ENCODE data around the gene GMDS.

GMDS gene

GRCh38 chr6:1766654-1767053, 478.8 kb downstream of the GMDS start:
- H3K36me3 ChIP-seq (ENCODE audit: insufficient read depth, low read length) = no peaks in the 10 kb centered on the region
- no peaks in the 10 kb centered on the region for H4K20me1 ChIP-seq (ENCODE audit: insufficient read depth, low read length, poor library complexity, severe bottlenecking)
- no peak overlapping the region for H3K4me2 ChIP-seq (ENCODE audit: low read depth, low read length, poor library complexity, severe bottlenecking)
- no peaks in the 10 kb centered on the region for H3K9me3 ChIP-seq (ENCODE audit: insufficient read depth, low read depth, low read length)
- H3K9me2 ChIP-seq (replicated peaks; ENCODE audit: low read depth, low read length) = no peaks in the 10 kb centered on the region
- H3K4me1 ChIP-seq (ENCODE audit: insufficient read depth, low read length, poor library complexity, severe bottlenecking) = peaks cover 42% of the 10 kb centered on the region
- H3K79me2 ChIP-seq (ENCODE audit: insufficient read depth, low read length) = no peaks in the 10 kb centered on the region
- H3K4me3 ChIP-seq (ENCODE audit: low read length, poor library complexity, severe bottlenecking) = no peak overlapping the region
- H2AFZ ChIP-seq (ENCODE audit: low read length) = no peak overlapping the region
- no peaks in the 10 kb centered on the region for H3F3A ChIP-seq (ENCODE audit: low read depth)
- TF ChIP-seq EZH2phosphoT487 (IDR thresholded peaks at IDR 0.05; ENCODE audit: borderline replicate concordance) (no peak), CTCF (conservative IDR thresholded peaks at IDR 0.05; ENCODE audit: low read length) (no peak)
- no peak overlapping the region for H3K9ac ChIP-seq (ENCODE audit: low read depth, low read length, poor library complexity, severe bottlenecking)
- H3K27me3 ChIP-seq (ENCODE audit: insufficient read depth, low read length, poor library complexity, severe bottlenecking) = no peaks in the 10 kb centered on the region

GRCh38 chr6:1765160-1765903, 480.1 kb downstream of the GMDS start:
- Histone ChIP-seq H3K9me2 (replicated peaks; ENCODE audit: low read depth, low read length) (no peaks in the 10 kb centered on the region), H3K4me2 (ENCODE audit: low read depth, low read length, poor library complexity, severe bottlenecking) (no peak overlapping the region), H3K79me2 (ENCODE audit: insufficient read depth, low read length) (no peaks in the 10 kb centered on the region), H2AFZ (ENCODE audit: low read length) (no peak overlapping the region), H3K4me3 (ENCODE audit: low read length, poor library complexity, severe bottlenecking) (no peak overlapping the region), H3K36me3 (ENCODE audit: insufficient read depth, low read length) (no peaks in the 10 kb centered on the region), H3K9ac (ENCODE audit: low read depth, low read length, poor library complexity, severe bottlenecking) (no peak overlapping the region), H3F3A (ENCODE audit: low read depth) (no peaks in the 10 kb centered on the region), H3K9me3 (ENCODE audit: insufficient read depth, low read depth, low read length) (no peaks in the 10 kb centered on the region), H4K20me1 (ENCODE audit: insufficient read depth, low read length, poor library complexity, severe bottlenecking) (no peaks in the 10 kb centered on the region), H3K27me3 (ENCODE audit: insufficient read depth, low read length, poor library complexity, severe bottlenecking) (no peaks in the 10 kb centered on the region), H3K4me1 (ENCODE audit: insufficient read depth, low read length, poor library complexity, severe bottlenecking) (peaks cover 30% of the 10 kb centered on the region)
- TF ChIP-seq CTCF (conservative IDR thresholded peaks at IDR 0.05; ENCODE audit: low read length) = no peak
- TF ChIP-seq EZH2phosphoT487 (IDR thresholded peaks at IDR 0.05; ENCODE audit: borderline replicate concordance) = no peak

GRCh38 chr6:1764397-1764987, 480.9 kb downstream of the GMDS start:
- no peaks in the 10 kb centered on the region for H3K79me2 ChIP-seq (ENCODE audit: insufficient read depth, low read length)
- H3K4me2 ChIP-seq (ENCODE audit: low read depth, low read length, poor library complexity, severe bottlenecking) = no peak overlapping the region
- no peaks in the 10 kb centered on the region for H3K36me3 ChIP-seq (ENCODE audit: insufficient read depth, low read length)
- H3K27me3 ChIP-seq (ENCODE audit: insufficient read depth, low read length, poor library complexity, severe bottlenecking) = no peaks in the 10 kb centered on the region
- H3K4me3 ChIP-seq (ENCODE audit: low read length, poor library complexity, severe bottlenecking) = no peak overlapping the region
- no peaks in the 10 kb centered on the region for H3K9me2 ChIP-seq (replicated peaks; ENCODE audit: low read depth, low read length)
- TF ChIP-seq CTCF (conservative IDR thresholded peaks at IDR 0.05; ENCODE audit: low read length) (no peak), EZH2phosphoT487 (IDR thresholded peaks at IDR 0.05; ENCODE audit: borderline replicate concordance) (no peak)
- no peak overlapping the region for H3K9ac ChIP-seq (ENCODE audit: low read depth, low read length, poor library complexity, severe bottlenecking)
- H3K4me1 ChIP-seq (ENCODE audit: insufficient read depth, low read length, poor library complexity, severe bottlenecking) = peaks cover 23% of the 10 kb centered on the region
- no peaks in the 10 kb centered on the region for H3K9me3 ChIP-seq (ENCODE audit: insufficient read depth, low read depth, low read length)
- H2AFZ ChIP-seq (ENCODE audit: low read length) = no peak overlapping the region
- H3F3A ChIP-seq (ENCODE audit: low read depth) = no peaks in the 10 kb centered on the region
- H4K20me1 ChIP-seq (ENCODE audit: insufficient read depth, low read length, poor library complexity, severe bottlenecking) = no peaks in the 10 kb centered on the region

All from Loucy (cell line).